Embryonic facial prominence (tissue), 1 donor: Measurements from ENCODE around the gene POLDIP2.

ENCODE experiments used
- DNase-seq: peaks from one replicate; pipeline ENCODE4 v3.0.0-alpha.2; 2016; ENCODE audit errors: extremely low spot score

The POLDIP2 gene

GRCh38 chr17:28335959-28336871 is 21.1 kb downstream of the POLDIP2 start:
- DNase-seq = peak; percentile 82

GRCh38 chr17:28335201-28335958 is 21.9 kb downstream of the POLDIP2 start, which contains the start of the genes IFT20 and TNFAIP1:
IFT20 (minus strand) TSS chr17:28335472; CDS start chr17:28331985, 3,487 bp downstream.
TNFAIP1 (plus strand) TSS chr17:28335761; CDS start chr17:28339522, 3,761 bp downstream.
- peak; percentile 99 for DNase-seq

- DNase-seq = no peak
These were observed 22.6 kb downstream of the POLDIP2 start for GRCh38 chr17:28334666-28335200.

- DNase-seq = no peak
These were observed 23.2 kb downstream of the POLDIP2 start for GRCh38 chr17:28334171-28334570.

DNA sequence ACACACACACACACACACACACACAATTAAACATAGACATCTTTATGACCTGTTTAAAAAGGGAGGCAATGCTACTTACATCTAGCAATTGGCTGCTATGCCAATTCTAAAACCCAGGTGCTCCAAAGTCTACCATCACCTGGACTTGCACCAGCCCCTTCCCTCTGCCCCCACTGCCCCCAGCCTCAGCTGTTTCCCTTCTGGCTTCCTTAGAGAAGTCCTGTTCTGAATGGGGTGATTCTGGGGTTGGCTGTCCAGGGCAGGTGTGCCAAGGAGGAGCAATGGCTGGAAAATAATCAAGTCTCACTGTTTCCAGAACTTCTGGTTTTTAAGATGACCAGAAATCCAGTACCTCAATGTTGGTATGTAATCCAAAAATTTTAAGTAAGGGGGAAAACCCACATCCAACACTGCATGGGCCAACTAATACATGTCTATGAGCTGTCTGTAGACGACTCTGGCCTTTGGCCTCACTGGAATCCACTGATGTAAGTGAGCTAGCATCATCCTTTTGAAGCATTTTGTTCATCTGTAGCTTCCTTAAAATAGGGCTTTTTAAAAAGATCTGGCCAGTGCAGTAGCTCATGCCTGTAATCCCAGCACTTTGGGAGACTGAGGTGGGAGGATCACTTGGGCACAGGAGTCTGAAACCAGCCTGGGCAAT is 24.1 kb downstream of the POLDIP2 start:
- no peak for DNase-seq

GRCh38 chr17:28331891-28332420 is 25.4 kb downstream of the POLDIP2 start:
- no peak for DNase-seq

GRCh38 chr17:28330671-28331070 is 26.7 kb downstream of the POLDIP2 start:
- DNase-seq = no peak

DNA sequence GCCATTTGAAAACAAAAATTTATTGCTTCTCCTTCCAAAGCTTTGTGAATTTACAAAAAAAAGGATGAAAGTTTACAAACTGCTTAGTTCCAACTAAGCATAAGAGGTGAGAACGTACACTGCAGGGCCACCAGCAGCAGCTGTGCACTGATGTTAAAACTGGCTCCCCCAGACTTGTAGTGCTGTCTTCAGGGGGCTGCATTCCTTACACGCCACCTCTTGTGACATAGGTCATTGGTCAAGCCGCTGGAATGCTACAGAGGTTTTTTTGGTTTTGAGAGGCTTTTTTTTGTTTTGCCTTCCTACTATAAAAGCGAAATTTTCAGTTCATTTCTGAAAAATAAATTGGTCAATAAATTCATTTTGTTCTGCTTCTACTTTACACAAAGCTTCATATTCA is 29.0 kb downstream of the POLDIP2 start:
- DNase-seq = no peak

DNA sequence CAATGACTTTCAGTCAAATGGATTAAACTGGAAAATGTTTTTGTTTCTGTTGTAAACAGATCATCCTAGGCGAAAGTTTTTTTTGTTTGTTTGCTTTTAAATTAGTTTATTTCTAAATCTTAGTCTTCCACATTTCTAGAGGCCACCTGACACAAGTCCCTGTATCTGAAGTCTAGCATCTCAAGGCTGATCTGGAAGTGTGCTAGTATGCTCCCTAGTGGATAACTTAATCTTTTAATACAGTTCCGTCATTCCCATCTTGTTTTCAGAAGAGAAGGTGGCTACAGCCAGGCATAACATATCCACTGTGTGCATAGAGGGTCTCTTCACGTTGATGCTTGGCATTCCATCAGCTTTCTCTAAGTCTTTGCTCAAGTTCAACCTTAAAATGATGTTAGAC is 29.6 kb downstream of the POLDIP2 start:
- no peak for DNase-seq

DNA sequence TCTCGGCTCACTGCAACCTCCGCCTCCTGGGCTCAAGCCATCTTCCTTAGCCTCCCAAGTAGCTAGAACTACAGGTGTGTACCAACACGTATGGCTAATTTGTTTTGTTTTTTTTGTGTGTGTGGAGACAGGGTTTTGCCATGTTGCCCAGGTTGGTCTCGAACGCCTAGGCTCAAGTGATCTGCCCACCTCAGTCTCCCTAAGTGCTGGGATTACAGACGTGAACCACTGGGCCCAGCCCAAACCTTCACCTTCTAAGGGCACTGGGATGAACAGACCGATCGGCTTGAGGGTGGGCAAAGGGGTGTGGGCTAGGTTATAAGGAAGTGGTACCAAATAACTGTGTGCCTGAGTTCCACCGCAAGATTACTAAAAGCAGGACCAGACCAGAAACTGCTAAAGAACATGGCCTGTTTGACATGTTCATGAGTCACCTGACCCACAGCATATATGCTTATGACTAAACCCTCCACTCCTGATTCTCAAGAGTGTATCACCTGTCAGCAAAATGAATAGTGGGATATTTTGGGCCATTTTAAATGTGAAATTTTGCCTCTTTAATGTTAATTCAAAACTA is 30.2 kb downstream of the POLDIP2 start:
- no peak for DNase-seq

- no peak for DNase-seq
These were observed 31.2 kb downstream of the POLDIP2 start for GRCh38 chr17:28326114-28326513.

- no peak for DNase-seq
These were observed 32.1 kb downstream of the POLDIP2 start for GRCh38 chr17:28325211-28325610.

GRCh38 chr17:28324781-28325180 is 32.5 kb downstream of the POLDIP2 start:
- DNase-seq = no peak

DNA sequence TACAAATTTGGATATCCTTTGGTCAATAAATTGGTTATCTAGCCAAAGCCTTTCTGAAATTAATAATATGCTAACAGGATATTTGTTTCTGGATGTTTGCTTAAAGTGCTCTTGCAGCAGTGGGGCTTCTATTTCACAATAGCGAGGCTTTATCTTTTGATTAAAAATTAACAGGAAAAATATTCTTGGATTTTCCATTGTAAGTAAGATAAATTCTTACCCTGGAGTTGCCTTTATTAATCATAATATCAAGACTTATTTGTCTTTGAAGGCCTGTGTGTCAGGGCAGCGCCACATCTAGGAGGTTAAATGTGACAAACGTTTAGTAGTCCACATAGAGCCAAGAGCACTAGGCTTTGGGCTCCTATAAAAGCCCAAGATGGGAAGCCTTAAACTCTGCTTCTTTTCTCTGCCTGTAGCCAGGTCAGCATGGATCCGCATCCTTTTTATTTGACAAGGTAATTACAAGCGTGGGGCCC is 33.0 kb downstream of the POLDIP2 start:
- no peak for DNase-seq

GRCh38 chr17:28320215-28321061 is 36.9 kb downstream of the POLDIP2 start:
- no peak for DNase-seq

DNA sequence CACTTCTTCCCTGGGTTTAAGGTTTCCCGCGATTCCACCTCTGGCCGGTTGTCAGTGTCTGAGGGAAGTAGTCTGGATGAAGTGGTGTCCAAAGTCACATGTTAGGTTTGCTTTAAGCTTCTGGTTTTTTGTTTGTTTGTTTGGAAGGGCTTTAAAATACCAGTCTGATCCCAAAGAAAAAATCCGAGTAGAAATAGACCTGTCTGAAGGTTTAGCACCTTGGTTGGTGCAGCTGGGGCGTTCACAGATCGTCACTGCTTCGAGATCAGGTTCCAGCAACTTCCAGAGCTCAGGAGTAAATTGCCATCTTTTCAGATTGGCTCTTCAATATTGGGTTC is 37.8 kb downstream of the POLDIP2 start:
- no peak for DNase-seq

DNA sequence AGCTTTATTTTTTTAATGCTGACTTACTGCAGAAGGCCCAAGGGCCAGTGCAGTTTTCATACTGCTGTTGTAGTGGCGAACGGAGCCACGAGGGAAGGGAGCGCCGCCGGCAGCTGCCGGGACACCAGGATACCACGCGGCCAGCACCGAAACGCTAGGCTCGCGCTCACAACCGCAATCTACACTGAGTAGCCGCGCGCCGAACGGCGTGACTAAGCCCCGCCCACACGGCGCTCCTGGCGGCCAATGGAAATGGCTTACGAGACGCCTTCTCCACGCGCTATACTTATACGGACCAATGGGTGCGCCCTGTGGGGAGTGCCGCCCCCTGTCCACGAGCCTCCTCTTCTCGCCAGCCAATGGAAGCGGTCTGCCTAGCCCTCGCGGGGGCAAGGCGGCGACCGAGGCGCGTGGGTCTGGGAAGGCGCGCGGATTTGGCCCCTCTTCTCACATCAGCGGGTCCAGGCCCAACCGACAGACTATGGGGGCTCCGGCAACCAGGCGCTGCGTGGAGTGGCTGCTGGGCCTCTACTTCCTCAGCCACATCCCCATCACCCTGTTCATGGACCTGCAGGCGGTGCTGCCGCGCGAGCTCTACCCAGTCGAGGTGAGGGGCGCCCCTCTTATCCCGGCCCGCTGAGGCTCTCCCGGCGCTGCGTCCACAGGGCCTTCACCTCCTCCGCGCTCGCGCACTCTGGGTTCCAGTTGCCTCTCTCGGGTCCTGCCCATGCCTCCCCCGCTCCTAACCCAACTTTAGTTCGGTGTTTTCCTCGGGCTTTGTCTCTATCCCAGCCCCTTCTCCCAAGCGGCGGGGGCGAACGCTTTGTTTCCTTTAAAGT is 38.3 kb downstream of the POLDIP2 start, which contains the start of gene TMEM97:
TMEM97 (plus strand) TSS at position 442 of the 839 bp plus-strand sequence; CDS start at position 482, 40 bp downstream.
- peak; percentile 89 for DNase-seq

GRCh38 chr17:28317966-28318758 is 39.2 kb downstream of the POLDIP2 start:
- no peak for DNase-seq
